Measurements from ENCODE around the gene SIX1. TPM values are rescaled to one million over a fixed set of nuclear protein-coding genes. Genes with fewer than 3 reads are reported as not detected.

SIX1 gene
- total RNA-seq, 1 experiment from 2014 or later, result 7.4 TPM

GRCh38 chr14:60647081-60647836 is 2.0 kb downstream of the SIX1 start:
- BruUV-seq (replicated peaks), result no TSS peak
- H3K27ac ChIP-seq (ENCODE audit: low read length), result peak overlapping the region; percentile 90
- intact Hi-C loops (cut with micrococcal nuclease; ENCODE audit: unreplicated experiment), result loop anchor here (5.0 kb wide), 2 partner anchors 75 to 335 kb away; partner anchors contain the start of genes SIX4, SLC38A6 and TRMT5
- ATAC-seq (peak; percentile 35; the same call in 1 of the 2 replicates), DNase-seq (ENCODE audit: low read depth, low spot score) (no peak)
- POLR2A ChIA-PET, result interaction anchor here (0.7 kb wide), 1 partner anchor 441 kb away, joined by 7 read pairs; no protein-coding TSS in a partner anchor
- TF ChIP-seq SIN3A (IDR thresholded peaks at IDR 0.05; ENCODE audit: borderline replicate concordance, insufficient read depth, low read depth, low read length), result peak; percentile 78; the same call in 1 of the 2 replicates
- no peak for TF ChIP-seq TCF7L2 (IDR thresholded peaks at IDR 0.05; ENCODE audit: low read depth, low read length)
- H3K9me3 ChIP-seq (ENCODE audit: control insufficient read depth, insufficient read depth, low read depth, low read length), result no peaks in the 10 kb centered on the region
- peak overlapping the region; percentile 69 to 81 for H3K4me3 ChIP-seq (ENCODE audit: low read depth in 2 of 2, low read length in 2 of 2)
- CTCF ChIA-PET, result no interaction called here
- peaks cover 18% of the 10 kb centered on the region for H3K4me1 ChIP-seq (ENCODE audit: control insufficient read depth, insufficient read depth, low read length)
- no peaks in the 10 kb centered on the region for H3K27me3 ChIP-seq (ENCODE audit: control insufficient read depth, insufficient read depth, low read length)
- in situ Hi-C loops (cut with HindIII; ENCODE audit: low pct_unique_long_range_greater_than_20kb, low sequenced_read_pairs), result no loop called here
- no peaks in the 10 kb centered on the region; the same call in 1 of the 2 replicates for H3K36me3 ChIP-seq (ENCODE audit: control insufficient read depth, insufficient read depth, low read length)

GRCh38 chr14:60646226-60646818 is 3.0 kb downstream of the SIX1 start:
- ATAC-seq (no peak), DNase-seq (ENCODE audit: low read depth, low spot score) (no peak)
- ChIA-PET POLR2A (interaction anchor here (0.7 kb wide), 1 partner anchor 442 kb away, joined by 7 read pairs; no protein-coding TSS in a partner anchor), CTCF (interaction anchor here (0.7 kb wide), 1 partner anchor 89 kb away, joined by 14 read pairs; no protein-coding TSS in a partner anchor)
- Histone ChIP-seq H3K27ac (ENCODE audit: low read length) (peak overlapping the region; percentile 90), H3K4me3 (ENCODE audit: low read depth in 2 of 2, low read length in 2 of 2) (peak overlapping the region; percentile 69 to 81), H3K4me1 (ENCODE audit: control insufficient read depth, insufficient read depth, low read length) (peaks cover 18% of the 10 kb centered on the region), H3K27me3 (ENCODE audit: control insufficient read depth, insufficient read depth, low read length) (no peaks in the 10 kb centered on the region), H3K9me3 (ENCODE audit: control insufficient read depth, insufficient read depth, low read depth, low read length) (no peaks in the 10 kb centered on the region), H3K36me3 (ENCODE audit: control insufficient read depth, insufficient read depth, low read length) (no peaks in the 10 kb centered on the region; the same call in 1 of the 2 replicates)
- intact Hi-C loops (cut with micrococcal nuclease; ENCODE audit: unreplicated experiment) (loop anchor here (5.0 kb wide), 2 partner anchors 76 to 336 kb away; partner anchors contain the start of genes SIX4, SLC38A6 and TRMT5), in situ Hi-C loops (cut with HindIII; ENCODE audit: low pct_unique_long_range_greater_than_20kb, low sequenced_read_pairs) (no loop called here)
- BruUV-seq (replicated peaks), result no TSS peak
- TF ChIP-seq TCF7L2 (IDR thresholded peaks at IDR 0.05; ENCODE audit: low read depth, low read length), result no peak
- TF ChIP-seq SIN3A (IDR thresholded peaks at IDR 0.05; ENCODE audit: borderline replicate concordance, insufficient read depth, low read depth, low read length), result no peak
- TF ChIP-seq CTCF (IDR thresholded peaks at IDR 0.05), result no peak
- TF ChIP-seq, protein P1, sequence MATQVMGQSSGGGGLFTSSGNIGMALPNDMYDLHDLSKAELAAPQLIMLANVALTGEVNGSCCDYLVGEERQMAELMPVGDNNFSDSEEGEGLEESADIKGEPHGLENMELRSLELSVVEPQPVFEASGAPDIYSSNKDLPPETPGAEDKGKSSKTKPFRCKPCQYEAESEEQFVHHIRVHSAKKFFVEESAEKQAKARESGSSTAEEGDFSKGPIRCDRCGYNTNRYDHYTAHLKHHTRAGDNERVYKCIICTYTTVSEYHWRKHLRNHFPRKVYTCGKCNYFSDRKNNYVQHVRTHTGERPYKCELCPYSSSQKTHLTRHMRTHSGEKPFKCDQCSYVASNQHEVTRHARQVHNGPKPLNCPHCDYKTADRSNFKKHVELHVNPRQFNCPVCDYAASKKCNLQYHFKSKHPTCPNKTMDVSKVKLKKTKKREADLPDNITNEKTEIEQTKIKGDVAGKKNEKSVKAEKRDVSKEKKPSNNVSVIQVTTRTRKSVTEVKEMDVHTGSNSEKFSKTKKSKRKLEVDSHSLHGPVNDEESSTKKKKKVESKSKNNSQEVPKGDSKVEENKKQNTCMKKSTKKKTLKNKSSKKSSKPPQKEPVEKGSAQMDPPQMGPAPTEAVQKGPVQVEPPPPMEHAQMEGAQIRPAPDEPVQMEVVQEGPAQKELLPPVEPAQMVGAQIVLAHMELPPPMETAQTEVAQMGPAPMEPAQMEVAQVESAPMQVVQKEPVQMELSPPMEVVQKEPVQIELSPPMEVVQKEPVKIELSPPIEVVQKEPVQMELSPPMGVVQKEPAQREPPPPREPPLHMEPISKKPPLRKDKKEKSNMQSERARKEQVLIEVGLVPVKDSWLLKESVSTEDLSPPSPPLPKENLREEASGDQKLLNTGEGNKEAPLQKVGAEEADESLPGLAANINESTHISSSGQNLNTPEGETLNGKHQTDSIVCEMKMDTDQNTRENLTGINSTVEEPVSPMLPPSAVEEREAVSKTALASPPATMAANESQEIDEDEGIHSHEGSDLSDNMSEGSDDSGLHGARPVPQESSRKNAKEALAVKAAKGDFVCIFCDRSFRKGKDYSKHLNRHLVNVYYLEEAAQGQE (IDR thresholded peaks at IDR 0.05; ENCODE audit: insufficient read depth in 1 of 2, low read depth in 2 of 2, low read length in 1 of 2), result no peak
- no peak for TF ChIP-seq POLR2AphosphoS5 (IDR thresholded peaks at IDR 0.05; ENCODE audit: low read depth, low read length)
